Globus pallidus (tissue), 1 donor: ENCODE data around the gene TMEM229B.

Experiments
- DNase-seq: peaks from one replicate; pipeline ENCODE4 v3.0.0-alpha.2; 2015; ENCODE audit warnings: low spot score

The TMEM229B gene

GRCh38 chr14:67485501-67486095 is 2.9 kb downstream of the TMEM229B start:
- no peak for DNase-seq

- no peak for DNase-seq
Observed at GRCh38 chr14:67483579-67484285, 4.8 kb downstream of the TMEM229B start.

GRCh38 chr14:67482231-67483164 is 6.0 kb downstream of the TMEM229B start:
- DNase-seq: no peak

GRCh38 chr14:67480011-67480410 is 8.5 kb downstream of the TMEM229B start:
- DNase-seq: no peak

GRCh38 chr14:67478800-67479084 is 9.8 kb downstream of the TMEM229B start:
- no peak for DNase-seq

GRCh38 chr14:67477926-67478799 is 10.4 kb downstream of the TMEM229B start:
- DNase-seq: no peak

- DNase-seq: no peak
Observed at GRCh38 chr14:67474366-67474765, 14.2 kb downstream of the TMEM229B start.

GRCh38 chr14:67473290-67474082 is 15.0 kb downstream of the TMEM229B start:
- no peak for DNase-seq

GRCh38 chr14:67472726-67473125 is 15.8 kb downstream of the TMEM229B start:
- no peak for DNase-seq

- no peak for DNase-seq
Observed at GRCh38 chr14:67469954-67470353, 18.6 kb downstream of the TMEM229B start.

GRCh38 chr14:67468378-67468730 is 20.2 kb downstream of the TMEM229B start:
- DNase-seq: no peak

GRCh38 chr14:67467134-67467533 is 21.4 kb downstream of the TMEM229B start:
- no peak for DNase-seq

GRCh38 chr14:67464879-67465278 is 23.6 kb downstream of the TMEM229B start:
- no peak for DNase-seq

- no peak for DNase-seq
Observed at GRCh38 chr14:67464377-67464776, 24.1 kb downstream of the TMEM229B start.

- DNase-seq: no peak
Observed at GRCh38 chr14:67463900-67464299, 24.6 kb downstream of the TMEM229B start.

- DNase-seq: no peak
Observed at GRCh38 chr14:67461996-67462395, 26.5 kb downstream of the TMEM229B start.

GRCh38 chr14:67461341-67461985 is 27.1 kb downstream of the TMEM229B start:
- no peak for DNase-seq

- no peak for DNase-seq
Observed at GRCh38 chr14:67459336-67459735, 29.2 kb downstream of the TMEM229B start.

GRCh38 chr14:67457782-67458181 is 30.7 kb downstream of the TMEM229B start:
- no peak for DNase-seq

- DNase-seq: no peak
Observed at GRCh38 chr14:67456732-67457131, 31.8 kb downstream of the TMEM229B start.
